ENCODE data around the gene CINP. TPM values are rescaled to one million over a fixed set of nuclear protein-coding genes. Genes with fewer than 3 reads are reported as not detected.
A peak's percentile ranks its signal among the peaks of the same experiment; 100 is the strongest.

CINP gene
- total and polyA plus RNA-seq, 2 of the 13 experiments (the other 11 are each of a cell fraction or from before 2014, with no cell fraction given): 32.8 to 42.8 TPM

- TF ChIP-seq ZNF251 (CRISPR knock-in tag; IDR thresholded peaks at IDR 0.05): no peak
- TF ChIP-seq ZNF18 (CRISPR knock-in tag; IDR thresholded peaks at IDR 0.05; ENCODE audit: insufficient replicate concordance): no peak
- TF ChIP-seq ZNF263 (CRISPR knock-in tag; IDR thresholded peaks at IDR 0.05): peak; percentile 47
- 0 out of 2 replicates have a peak, but pooled peaks have one; percentile 8 for TF ChIP-seq SIX4 (CRISPR knock-in tag; IDR thresholded peaks at IDR 0.05)
- TF ChIP-seq GFI1 (CRISPR knock-in tag; IDR thresholded peaks at IDR 0.05; ENCODE audit: borderline replicate concordance): no peak
- TF ChIP-seq, protein P1, sequence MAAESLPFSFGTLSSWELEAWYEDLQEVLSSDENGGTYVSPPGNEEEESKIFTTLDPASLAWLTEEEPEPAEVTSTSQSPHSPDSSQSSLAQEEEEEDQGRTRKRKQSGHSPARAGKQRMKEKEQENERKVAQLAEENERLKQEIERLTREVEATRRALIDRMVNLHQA (CRISPR knock-in tag; IDR thresholded peaks at IDR 0.05): no peak
- TF ChIP-seq, protein P2, sequence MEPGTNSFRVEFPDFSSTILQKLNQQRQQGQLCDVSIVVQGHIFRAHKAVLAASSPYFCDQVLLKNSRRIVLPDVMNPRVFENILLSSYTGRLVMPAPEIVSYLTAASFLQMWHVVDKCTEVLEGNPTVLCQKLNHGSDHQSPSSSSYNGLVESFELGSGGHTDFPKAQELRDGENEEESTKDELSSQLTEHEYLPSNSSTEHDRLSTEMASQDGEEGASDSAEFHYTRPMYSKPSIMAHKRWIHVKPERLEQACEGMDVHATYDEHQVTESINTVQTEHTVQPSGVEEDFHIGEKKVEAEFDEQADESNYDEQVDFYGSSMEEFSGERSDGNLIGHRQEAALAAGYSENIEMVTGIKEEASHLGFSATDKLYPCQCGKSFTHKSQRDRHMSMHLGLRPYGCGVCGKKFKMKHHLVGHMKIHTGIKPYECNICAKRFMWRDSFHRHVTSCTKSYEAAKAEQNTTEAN (CRISPR knock-in tag; conservative IDR thresholded peaks at IDR 0.05): peak; percentile 50; the same call in 1 of the 2 replicates
- no peak for TF ChIP-seq ZNF552 (CRISPR knock-in tag; IDR thresholded peaks at IDR 0.05; ENCODE audit: borderline replicate concordance)
- TF ChIP-seq, protein P3, sequence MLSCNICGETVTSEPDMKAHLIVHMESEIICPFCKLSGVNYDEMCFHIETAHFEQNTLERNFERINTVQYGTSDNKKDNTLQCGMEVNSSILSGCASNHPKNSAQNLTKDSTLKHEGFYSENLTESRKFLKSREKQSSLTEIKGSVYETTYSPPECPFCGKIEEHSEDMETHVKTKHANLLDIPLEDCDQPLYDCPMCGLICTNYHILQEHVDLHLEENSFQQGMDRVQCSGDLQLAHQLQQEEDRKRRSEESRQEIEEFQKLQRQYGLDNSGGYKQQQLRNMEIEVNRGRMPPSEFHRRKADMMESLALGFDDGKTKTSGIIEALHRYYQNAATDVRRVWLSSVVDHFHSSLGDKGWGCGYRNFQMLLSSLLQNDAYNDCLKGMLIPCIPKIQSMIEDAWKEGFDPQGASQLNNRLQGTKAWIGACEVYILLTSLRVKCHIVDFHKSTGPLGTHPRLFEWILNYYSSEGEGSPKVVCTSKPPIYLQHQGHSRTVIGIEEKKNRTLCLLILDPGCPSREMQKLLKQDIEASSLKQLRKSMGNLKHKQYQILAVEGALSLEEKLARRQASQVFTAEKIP (CRISPR knock-in tag; IDR thresholded peaks at IDR 0.05; ENCODE audit: borderline replicate concordance): no peak
- peak; percentile 98 for TF ChIP-seq ZNF777 (CRISPR knock-in tag; IDR thresholded peaks at IDR 0.05)
- TF ChIP-seq ARNTL (CRISPR knock-in tag; IDR thresholded peaks at IDR 0.05): peak; percentile 91
- peak; percentile 20; the same call in 1 of the 2 replicates for TF ChIP-seq FOXA3 (CRISPR knock-in tag; IDR thresholded peaks at IDR 0.05)
- no peak for TF ChIP-seq NONO (IDR thresholded peaks at IDR 0.05)
- TF ChIP-seq NONO (CRISPR knock-in tag; conservative IDR thresholded peaks at IDR 0.05): peak; percentile 95
- TF ChIP-seq NCOA5 (CRISPR knock-in tag; IDR thresholded peaks at IDR 0.05): no peak
- TF ChIP-seq, protein P4, sequence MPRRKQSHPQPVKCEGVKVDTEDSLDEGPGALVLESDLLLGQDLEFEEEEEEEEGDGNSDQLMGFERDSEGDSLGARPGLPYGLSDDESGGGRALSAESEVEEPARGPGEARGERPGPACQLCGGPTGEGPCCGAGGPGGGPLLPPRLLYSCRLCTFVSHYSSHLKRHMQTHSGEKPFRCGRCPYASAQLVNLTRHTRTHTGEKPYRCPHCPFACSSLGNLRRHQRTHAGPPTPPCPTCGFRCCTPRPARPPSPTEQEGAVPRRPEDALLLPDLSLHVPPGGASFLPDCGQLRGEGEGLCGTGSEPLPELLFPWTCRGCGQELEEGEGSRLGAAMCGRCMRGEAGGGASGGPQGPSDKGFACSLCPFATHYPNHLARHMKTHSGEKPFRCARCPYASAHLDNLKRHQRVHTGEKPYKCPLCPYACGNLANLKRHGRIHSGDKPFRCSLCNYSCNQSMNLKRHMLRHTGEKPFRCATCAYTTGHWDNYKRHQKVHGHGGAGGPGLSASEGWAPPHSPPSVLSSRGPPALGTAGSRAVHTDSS (CRISPR knock-in tag; conservative IDR thresholded peaks at IDR 0.05): no peak
- TF ChIP-seq ZNF674 (CRISPR knock-in tag; IDR thresholded peaks at IDR 0.05; ENCODE audit: low read depth): no peak
- TF ChIP-seq, protein P5, sequence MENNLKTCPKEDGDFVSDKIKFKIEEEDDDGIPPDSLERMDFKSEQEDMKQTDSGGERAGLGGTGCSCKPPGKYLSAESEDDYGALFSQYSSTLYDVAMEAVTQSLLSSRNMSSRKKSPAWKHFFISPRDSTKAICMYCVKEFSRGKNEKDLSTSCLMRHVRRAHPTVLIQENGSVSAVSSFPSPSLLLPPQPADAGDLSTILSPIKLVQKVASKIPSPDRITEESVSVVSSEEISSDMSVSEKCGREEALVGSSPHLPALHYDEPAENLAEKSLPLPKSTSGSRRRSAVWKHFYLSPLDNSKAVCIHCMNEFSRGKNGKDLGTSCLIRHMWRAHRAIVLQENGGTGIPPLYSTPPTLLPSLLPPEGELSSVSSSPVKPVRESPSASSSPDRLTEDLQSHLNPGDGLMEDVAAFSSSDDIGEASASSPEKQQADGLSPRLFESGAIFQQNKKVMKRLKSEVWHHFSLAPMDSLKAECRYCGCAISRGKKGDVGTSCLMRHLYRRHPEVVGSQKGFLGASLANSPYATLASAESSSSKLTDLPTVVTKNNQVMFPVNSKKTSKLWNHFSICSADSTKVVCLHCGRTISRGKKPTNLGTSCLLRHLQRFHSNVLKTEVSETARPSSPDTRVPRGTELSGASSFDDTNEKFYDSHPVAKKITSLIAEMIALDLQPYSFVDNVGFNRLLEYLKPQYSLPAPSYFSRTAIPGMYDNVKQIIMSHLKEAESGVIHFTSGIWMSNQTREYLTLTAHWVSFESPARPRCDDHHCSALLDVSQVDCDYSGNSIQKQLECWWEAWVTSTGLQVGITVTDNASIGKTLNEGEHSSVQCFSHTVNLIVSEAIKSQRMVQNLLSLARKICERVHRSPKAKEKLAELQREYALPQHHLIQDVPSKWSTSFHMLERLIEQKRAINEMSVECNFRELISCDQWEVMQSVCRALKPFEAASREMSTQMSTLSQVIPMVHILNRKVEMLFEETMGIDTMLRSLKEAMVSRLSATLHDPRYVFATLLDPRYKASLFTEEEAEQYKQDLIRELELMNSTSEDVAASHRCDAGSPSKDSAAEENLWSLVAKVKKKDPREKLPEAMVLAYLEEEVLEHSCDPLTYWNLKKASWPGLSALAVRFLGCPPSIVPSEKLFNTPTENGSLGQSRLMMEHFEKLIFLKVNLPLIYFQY (CRISPR knock-in tag; IDR thresholded peaks at IDR 0.05; ENCODE audit: borderline replicate concordance): peak; percentile 16; the same call in 1 of the 2 replicates
Observed at GRCh38 chr14:102314242-102315011, 48.3 kb downstream of the CINP start (continued).
